HG03064 (cell line): Measurements from ENCODE around the gene ARG2.
A peak's percentile ranks its signal among the peaks of the same experiment; 100 is the strongest.

ENCODE experiments used
- ATAC-seq: cut with Tn5 transposase; IDR thresholded peaks from one replicate; pipeline ENCODE4 v1.9.1; 2021; ENCODE audit warnings: low read depth; ENCODE audit not compliant: unreplicated experiment

ARG2 gene

GRCh38 chr14:67674480-67675218 lies 54.9 kb downstream of the ARG2 start, which contains the start of gene VTI1B:
TSS of gene VTI1B (minus strand) at chr14:67674632. CDS start at chr14:67674489, 143 bp downstream.
- ATAC-seq: peak; percentile 89

DNA sequence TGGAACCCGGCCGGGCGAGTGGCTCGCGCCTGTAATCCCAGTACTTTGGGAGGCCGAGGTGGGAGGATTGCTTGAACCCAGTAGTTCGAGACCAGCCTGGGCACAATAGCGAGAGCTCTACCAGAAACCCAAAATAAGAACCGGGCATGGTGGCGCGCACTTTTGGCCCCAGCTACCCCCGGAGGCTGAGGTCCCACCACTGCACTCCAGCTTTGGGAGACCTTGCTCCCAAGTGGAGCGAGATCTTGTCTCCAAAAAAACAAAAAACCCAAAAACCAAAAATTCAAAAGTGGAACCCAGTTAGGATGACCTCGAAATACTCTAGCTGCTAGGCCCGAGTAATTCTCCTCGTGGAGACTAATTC lies 55.5 kb downstream of the ARG2 start:
- ATAC-seq: no peak

DNA sequence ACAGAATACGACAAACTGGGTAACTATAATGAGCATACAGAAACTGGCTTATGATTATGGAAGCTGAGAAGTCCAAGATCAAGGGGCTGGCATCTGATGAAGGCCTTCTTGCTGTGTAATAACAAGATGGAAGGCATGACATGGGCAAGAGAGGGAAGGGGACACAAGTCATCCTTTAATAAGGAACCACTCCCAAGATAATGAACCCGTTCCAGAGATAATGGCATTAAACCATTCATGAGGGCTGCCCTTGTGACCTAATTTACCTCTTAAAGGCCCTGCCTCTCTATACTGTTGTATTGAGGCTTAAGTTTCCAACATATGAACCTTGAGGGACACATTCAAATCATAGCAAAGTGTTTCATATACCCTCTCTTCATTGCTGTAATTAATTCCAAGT lies 59.3 kb downstream of the ARG2 start:
- ATAC-seq: no peak

DNA sequence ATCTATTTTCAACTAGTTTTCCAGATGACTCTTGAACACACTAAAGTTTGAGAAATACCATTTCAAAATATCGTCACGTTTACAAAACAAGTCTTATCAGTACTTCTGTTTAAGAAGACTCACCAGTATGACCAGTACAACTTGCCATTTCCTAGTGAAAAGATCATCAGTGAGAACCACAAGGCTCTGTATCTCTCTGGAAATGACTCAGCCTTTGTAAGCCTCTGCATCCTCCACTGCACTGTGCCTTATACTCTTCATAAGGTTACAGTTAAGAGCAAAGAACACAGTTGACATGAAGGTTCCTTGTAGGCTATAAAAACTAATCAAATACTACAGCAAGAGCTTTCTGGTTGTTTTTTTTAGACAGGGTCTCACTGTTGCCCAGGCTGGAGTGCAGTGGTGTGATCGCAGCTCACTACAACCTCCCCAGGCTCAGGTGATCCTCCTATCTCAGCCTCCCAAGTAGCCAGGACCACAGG lies 60.4 kb downstream of the ARG2 start:
- ATAC-seq: peak; percentile 98

DNA sequence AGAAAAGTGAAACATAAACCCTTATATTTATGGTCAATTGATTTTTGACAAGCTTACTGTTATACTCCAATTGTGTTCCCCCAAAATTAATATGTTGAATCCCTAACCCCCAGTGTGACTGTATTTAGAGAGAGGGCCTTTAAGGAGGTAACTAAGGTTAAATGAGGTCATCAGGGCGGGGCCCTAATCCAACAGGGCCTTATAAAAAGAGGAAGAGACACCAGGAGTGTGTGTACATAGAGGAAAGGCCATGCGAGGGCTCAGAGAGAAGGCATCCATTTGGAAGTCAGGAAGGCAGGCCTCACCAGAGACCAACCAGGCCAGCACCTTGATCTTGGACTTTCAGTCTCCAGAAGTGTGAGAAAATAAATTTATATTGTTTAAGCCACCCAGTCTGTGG lies 61.2 kb downstream of the ARG2 start:
- no peak for ATAC-seq

GRCh38 chr14:67683842-67684241 lies 64.1 kb downstream of the ARG2 start:
- ATAC-seq: no peak

- no peak for ATAC-seq
Observed at GRCh38 chr14:67690011-67690410, 70.3 kb downstream of the ARG2 start.

DNA sequence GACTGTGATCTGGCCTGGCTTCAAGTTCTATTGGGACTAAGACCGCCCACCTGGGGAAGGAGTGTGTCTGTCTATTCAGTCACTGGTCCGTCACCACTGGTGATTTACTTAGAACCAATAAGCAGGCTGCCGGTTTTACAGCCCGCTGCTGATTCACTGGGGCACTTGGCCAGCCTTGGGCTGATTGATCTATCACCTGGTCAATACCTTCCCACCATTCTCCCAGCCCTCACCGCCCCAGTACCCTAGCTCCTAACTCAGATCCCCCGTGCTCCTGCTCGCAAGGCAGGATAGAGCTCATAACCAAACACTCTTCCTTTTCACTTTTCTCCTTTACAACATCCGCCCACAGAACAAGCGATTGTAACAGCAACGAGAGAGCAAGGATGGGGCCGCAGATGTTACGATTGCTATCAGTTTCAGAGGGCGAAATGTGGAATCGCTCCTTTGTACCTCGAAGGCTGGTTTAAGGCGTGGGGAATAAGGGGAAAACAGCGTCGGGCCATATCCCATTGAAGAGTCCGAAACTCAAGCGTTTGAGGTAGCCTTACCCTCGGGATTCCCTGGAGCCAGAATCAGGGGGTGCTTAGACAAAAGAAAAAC lies 75.2 kb downstream of the ARG2 start:
- peak; percentile 71 for ATAC-seq

DNA sequence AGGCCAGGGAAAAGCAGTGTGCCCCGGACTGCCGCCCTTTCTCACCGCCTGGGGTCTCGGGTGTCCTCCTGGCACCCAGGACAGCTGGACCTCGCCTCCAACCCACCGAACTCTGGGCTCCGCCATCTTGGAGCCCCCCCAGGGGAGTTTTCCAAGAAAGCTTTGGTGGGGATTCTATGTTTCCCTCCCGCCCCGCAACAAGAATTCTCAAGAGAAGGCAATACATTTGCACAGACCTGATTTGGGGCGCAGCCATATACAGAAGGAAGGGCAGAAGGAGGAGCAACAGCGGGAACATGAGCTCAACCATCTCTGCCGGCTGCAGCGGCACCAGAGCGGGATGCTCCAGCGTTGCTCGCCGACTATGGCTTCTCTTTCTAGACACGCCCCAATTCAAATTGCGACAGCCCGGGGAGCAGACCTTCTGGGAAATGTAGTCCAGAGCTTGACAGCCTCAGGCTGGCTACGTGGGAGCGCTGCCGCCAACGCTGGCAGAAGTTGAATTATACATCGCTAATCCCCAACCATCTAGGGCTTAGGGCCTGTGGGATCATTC lies 75.8 kb downstream of the ARG2 start, which contains the start of gene RDH11:
Gene RDH11 (minus strand): TSS at position 371 of the 556 bp plus-strand sequence. CDS start 61 bp downstream, at position 310.
- ATAC-seq: peak; percentile 90

DNA sequence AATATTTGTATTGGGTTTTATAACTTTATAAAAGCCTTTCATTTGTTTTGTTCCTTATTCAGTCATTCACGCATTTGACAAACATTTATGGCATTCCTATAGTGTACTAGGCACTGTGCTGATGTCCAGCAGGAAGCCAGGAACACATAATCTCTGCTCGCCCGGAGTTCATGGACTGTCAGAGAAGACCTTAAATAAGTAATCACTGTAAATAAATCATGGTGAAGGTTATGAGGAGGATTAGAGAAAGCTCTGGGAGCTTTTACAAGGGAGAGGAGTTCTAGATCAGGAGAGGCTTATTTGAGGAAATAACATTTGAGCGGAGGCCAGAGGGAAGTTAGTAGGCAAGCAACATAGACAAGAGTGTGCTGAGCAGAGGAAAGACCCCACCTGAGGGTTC lies 77.3 kb downstream of the ARG2 start:
- ATAC-seq: no peak

GRCh38 chr14:67698179-67698578 lies 78.5 kb downstream of the ARG2 start:
- ATAC-seq: no peak
